Measurements from ENCODE around the gene BCL2L13.

DNA sequence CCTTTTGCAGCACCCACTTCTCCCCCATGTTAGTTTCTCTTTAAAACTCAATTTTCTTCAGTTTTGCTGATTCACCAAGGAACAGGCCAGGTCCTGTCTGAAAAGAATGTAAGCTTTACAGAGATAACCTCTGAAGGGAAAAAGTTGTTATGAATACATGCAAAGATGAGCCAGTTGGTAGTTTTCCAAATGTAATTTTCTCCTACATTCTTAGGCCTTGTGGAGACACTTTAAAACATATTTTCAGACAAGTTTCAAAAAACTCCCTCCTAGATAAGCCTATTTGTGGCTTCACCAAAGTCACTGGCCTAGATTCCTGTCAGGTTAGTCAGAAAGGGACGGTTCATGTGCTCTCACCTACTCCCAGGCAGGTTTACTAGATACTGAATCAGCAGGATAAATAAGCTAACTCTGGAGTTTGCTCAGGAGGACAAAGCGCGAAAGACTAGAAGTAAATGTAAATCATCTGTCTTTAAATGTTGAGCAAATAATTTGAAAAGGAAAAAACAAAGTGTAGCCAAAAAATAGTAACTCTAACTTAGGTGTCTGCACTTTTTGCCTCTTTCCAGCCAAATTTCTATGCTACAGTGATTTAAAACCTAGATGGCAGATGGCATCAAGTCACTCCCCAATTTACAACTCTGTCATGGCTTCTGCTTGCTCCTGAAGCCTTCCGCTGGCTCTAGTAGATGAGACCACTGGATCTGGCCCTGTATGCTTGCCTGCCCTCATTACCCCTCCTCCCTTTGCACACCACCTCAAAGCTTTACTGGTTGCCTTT is 5.2 kb upstream of the BCL2L13 start:
- no peak for TF ChIP-seq EZH2phosphoT487 (IDR thresholded peaks at IDR 0.05; ENCODE audit: low read length)
- TF ChIP-seq, protein P1, sequence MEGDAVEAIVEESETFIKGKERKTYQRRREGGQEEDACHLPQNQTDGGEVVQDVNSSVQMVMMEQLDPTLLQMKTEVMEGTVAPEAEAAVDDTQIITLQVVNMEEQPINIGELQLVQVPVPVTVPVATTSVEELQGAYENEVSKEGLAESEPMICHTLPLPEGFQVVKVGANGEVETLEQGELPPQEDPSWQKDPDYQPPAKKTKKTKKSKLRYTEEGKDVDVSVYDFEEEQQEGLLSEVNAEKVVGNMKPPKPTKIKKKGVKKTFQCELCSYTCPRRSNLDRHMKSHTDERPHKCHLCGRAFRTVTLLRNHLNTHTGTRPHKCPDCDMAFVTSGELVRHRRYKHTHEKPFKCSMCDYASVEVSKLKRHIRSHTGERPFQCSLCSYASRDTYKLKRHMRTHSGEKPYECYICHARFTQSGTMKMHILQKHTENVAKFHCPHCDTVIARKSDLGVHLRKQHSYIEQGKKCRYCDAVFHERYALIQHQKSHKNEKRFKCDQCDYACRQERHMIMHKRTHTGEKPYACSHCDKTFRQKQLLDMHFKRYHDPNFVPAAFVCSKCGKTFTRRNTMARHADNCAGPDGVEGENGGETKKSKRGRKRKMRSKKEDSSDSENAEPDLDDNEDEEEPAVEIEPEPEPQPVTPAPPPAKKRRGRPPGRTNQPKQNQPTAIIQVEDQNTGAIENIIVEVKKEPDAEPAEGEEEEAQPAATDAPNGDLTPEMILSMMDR (IDR thresholded peaks at IDR 0.05; ENCODE audit: low read length) = no peak

Measured in MM.1S (cell line).